ENCODE data around the gene EMX2. TPM values are rescaled to one million over a fixed set of nuclear protein-coding genes. Genes with fewer than 3 reads are reported as not detected.

Gene EMX2
- total RNA-seq, 1 donor from 2014 or later, result 24.7 TPM

DNA sequence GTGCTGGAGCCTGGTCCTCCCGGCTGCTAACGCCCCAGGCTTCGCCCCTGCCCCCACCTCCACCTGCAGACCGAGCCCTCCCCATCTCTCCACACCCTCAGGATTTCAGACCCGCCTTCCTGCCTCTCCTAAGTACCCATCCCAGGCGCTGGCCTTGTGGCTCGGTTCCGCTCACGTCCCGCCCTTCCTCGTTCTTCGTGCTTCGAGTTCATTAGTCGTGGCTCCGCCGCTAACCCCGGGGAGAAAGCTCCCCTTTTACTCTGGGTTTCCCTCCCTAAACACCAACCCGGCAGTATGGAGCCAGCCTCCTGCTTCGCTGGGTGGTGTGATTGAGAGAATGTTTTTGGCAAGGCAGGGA, 11.2 kb downstream of the EMX2 start:
- H3K9me3 Mint-ChIP-seq, result no peaks in the 10 kb centered on the region
- TF ChIP-seq CTCF (conservative IDR thresholded peaks at IDR 0.05), result no peak
- H3K4me3 Mint-ChIP-seq, result peak overlapping the region; percentile 82
- no peak for DNase-seq (ENCODE audit: extremely low spot score, unreplicated experiment)
- H3K27me3 Mint-ChIP-seq, result peaks cover 71% of the 10 kb centered on the region
- H3K36me3 Mint-ChIP-seq, result peaks cover 6% of the 10 kb centered on the region
- H3K27ac Mint-ChIP-seq, result peak overlapping the region; percentile 16
- H3K4me1 Mint-ChIP-seq (ENCODE audit: unreplicated experiment), result peaks cover 33% of the 10 kb centered on the region

DNA sequence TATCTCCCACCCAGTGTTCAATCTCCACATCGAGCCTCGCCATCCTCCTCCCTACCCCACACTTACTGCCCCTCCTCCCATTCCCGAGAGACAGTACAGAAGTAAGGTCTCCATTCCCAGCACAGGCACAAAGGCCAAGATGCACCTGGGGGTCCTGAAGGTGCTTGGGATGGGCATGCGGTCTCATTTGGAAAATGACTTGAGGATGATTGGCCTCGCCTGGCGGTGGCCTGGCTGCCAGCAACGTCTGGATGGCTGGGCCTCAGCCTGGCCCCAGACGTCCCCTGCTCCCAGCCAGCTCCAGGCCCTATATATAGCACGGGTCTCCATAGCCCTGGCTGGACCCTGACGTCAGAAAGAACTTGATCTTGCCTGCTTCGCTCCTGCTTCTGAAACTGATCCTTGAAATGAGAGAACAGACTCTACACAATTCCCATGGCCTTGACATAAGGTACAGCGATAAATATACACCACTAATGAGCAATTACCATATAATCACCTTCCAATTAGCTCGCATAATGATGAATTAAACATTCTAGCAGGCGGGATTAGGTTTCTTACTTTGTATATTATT, 11.8 kb downstream of the EMX2 start:
- TF ChIP-seq CTCF (conservative IDR thresholded peaks at IDR 0.05), result no peak
- Mint-ChIP-seq H3K27me3 (peaks cover 68% of the 10 kb centered on the region), H3K9me3 (no peaks in the 10 kb centered on the region), H3K27ac (peak overlapping the region; percentile 16), H3K36me3 (peaks cover under 1% of the 10 kb centered on the region), H3K4me3 (peak overlapping the region; percentile 82), H3K4me1 (ENCODE audit: unreplicated experiment) (peaks cover 32% of the 10 kb centered on the region)
- DNase-seq (ENCODE audit: extremely low spot score, unreplicated experiment), result no peak

DNA sequence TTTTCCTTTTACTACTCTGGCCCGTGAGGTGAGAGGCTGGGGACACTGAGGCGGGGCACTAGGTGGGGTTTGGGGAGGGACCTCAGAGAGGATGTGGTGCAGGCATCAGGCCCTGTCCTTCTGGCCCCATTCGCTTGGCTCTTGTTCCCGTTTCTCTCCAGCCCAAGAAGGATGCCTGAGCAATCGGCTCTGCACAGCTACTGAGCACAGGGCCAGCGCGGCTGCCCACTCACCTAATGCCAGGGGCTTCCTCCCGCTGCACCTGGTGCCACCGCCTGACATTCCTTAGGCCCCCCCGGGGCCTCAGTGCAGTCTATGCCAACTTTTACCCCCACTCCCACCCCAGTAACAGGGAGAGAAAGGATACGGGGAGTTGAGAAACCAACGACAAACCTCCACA, 12.5 kb downstream of the EMX2 start:
- Mint-ChIP-seq H3K4me1 (ENCODE audit: unreplicated experiment) (peaks cover 30% of the 10 kb centered on the region), H3K27ac (no peak overlapping the region), H3K4me3 (no peak overlapping the region), H3K9me3 (no peaks in the 10 kb centered on the region), H3K36me3 (no peaks in the 10 kb centered on the region), H3K27me3 (peaks cover 61% of the 10 kb centered on the region)
- no peak for TF ChIP-seq CTCF (conservative IDR thresholded peaks at IDR 0.05)
- no peak for DNase-seq (ENCODE audit: extremely low spot score, unreplicated experiment)

DNA sequence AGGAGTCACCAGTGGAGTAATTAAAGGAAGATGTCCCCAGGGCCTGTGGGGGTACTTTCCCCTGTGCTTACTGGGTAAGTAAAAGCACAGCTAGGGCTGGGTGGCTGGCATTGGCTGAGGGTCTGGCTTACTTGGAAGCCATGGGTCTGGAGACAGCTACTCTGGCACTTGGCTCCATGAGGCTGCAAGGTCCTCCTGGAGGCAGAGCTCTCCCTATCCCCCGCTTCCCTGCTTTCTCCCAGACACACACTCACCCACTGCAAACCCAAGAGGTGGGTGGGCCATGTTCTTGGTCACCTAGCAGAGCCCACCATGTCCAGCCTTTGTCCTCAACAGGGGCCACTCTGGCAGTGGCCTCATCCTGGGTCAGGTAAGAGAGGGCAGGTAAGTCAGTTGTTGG, 13.3 kb downstream of the EMX2 start:
- Mint-ChIP-seq H3K27me3 (peaks cover 58% of the 10 kb centered on the region), H3K4me1 (ENCODE audit: unreplicated experiment) (peaks cover 22% of the 10 kb centered on the region), H3K27ac (no peak overlapping the region), H3K4me3 (no peak overlapping the region), H3K36me3 (no peaks in the 10 kb centered on the region), H3K9me3 (no peaks in the 10 kb centered on the region)
- DNase-seq (ENCODE audit: extremely low spot score, unreplicated experiment), result no peak
- no peak for TF ChIP-seq CTCF (conservative IDR thresholded peaks at IDR 0.05)

DNA sequence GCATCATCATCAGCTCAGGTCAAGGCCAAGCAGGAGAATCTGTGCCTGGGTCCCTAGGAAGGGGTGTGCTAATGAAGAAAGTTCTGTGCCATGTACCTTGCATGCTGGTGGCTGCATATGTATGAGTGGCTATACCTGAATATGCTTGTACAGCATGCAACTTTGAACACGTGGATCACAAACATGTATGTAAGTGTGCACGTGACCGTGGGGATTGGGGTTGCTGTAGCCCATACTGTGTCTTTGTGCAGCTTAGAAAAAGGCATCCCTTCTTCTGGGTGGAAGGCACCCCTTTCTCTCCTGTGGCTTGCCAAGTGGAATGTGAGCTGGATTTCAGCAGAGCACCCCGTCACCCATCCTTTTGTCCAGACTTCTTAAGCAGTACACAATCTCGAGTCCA, 13.8 kb downstream of the EMX2 start:
- Mint-ChIP-seq H3K4me3 (no peak overlapping the region), H3K27me3 (peaks cover 55% of the 10 kb centered on the region), H3K27ac (no peak overlapping the region), H3K9me3 (no peaks in the 10 kb centered on the region), H3K36me3 (no peaks in the 10 kb centered on the region), H3K4me1 (ENCODE audit: unreplicated experiment) (peaks cover 17% of the 10 kb centered on the region)
- no peak for TF ChIP-seq CTCF (conservative IDR thresholded peaks at IDR 0.05)
- DNase-seq (ENCODE audit: extremely low spot score, unreplicated experiment), result no peak

GRCh38 chr10:117559712-117560111, 17.2 kb downstream of the EMX2 start:
- peaks cover 6% of the 10 kb centered on the region for H3K4me1 Mint-ChIP-seq (ENCODE audit: unreplicated experiment)
- H3K36me3 Mint-ChIP-seq, result no peaks in the 10 kb centered on the region
- TF ChIP-seq CTCF (conservative IDR thresholded peaks at IDR 0.05), result no peak
- DNase-seq (ENCODE audit: extremely low spot score, unreplicated experiment), result no peak
- H3K9me3 Mint-ChIP-seq, result no peaks in the 10 kb centered on the region
- H3K4me3 Mint-ChIP-seq, result no peak overlapping the region
- peaks cover 31% of the 10 kb centered on the region for H3K27me3 Mint-ChIP-seq
- H3K27ac Mint-ChIP-seq, result no peak overlapping the region

Measured in type B pancreatic cell (in vitro differentiated cells).